Nephron (organoid): ENCODE results near the gene UBE2H.
A peak's percentile ranks its signal among the peaks of the same experiment; 100 is the strongest.

Experiments
- H3K27ac Mint-ChIP-seq, 3 experiments: 2 replicates each; pipeline ENCODE4 v1.8.0; 2020; ENCODE audit warnings: mixed read lengths in 3 of 3, mild to moderate bottlenecking in 2 of 3, moderate library complexity in 1 of 3
- H3K27me3 Mint-ChIP-seq: 2 replicates; pipeline ENCODE4 v1.8.0; 2021; ENCODE audit warnings: low read depth, mild to moderate bottlenecking, moderate library complexity, mixed read lengths
- H3K36me3 Mint-ChIP-seq: 2 replicates; pipeline ENCODE4 v1.8.0; 2020; ENCODE audit warnings: low read depth, mixed read lengths
- H3K4me1 Mint-ChIP-seq: 2 replicates; pipeline ENCODE4 v1.8.0; 2020; ENCODE audit warnings: mixed read lengths
- H3K4me3 Mint-ChIP-seq, 3 experiments: 2 replicates each; pipeline ENCODE4 v1.8.0; 2020; ENCODE audit warnings: mild to moderate bottlenecking in 3 of 3, mixed read lengths in 3 of 3, moderate library complexity in 2 of 3
- H3K9me3 Mint-ChIP-seq: 2 replicates; pipeline ENCODE4 v1.8.0; 2020; ENCODE audit warnings: mixed read lengths
- CTCF ChIP-seq, 3 experiments: fragments of 200-600 bp; sonication (generic); IDR thresholded peaks; one replicate each; pipeline ENCODE4 v1.5.0; 2021; ENCODE audit warnings: antibody characterized with exemption in 3 of 3; ENCODE audit not compliant: unreplicated experiment in 3 of 3

UBE2H gene

DNA sequence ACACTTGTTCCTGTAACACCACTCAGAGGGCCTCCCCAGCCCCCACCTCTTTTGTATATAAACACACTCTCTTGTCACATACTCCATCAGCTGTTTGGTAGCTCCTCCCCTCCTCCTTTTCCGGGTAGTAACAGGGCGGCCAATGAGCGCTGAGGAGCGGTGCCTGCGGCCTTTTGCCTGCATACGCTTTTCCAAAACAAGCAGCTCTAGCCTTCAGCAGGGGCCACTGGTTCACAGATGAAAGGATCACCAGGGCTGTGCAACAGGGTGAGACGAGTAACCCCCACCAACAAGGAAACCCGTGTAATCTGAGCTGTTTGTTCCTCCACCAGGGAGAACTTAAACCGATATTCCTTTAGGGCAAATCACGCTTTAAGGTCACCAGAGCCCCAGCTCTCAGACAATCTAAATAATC, 3.9 kb downstream of the UBE2H start:
- no peaks in the 10 kb centered on the region for H3K9me3 Mint-ChIP-seq
- H3K4me3 Mint-ChIP-seq = no peak overlapping the region
- peaks cover 14% of the 10 kb centered on the region for H3K4me1 Mint-ChIP-seq
- no peak overlapping the region for H3K27ac Mint-ChIP-seq
- peaks cover 26% of the 10 kb centered on the region for H3K36me3 Mint-ChIP-seq
- TF ChIP-seq CTCF (IDR thresholded peaks at IDR 0.05; ENCODE audit: unreplicated experiment in 3 of 3) = no peak
- H3K27me3 Mint-ChIP-seq = no peaks in the 10 kb centered on the region

DNA sequence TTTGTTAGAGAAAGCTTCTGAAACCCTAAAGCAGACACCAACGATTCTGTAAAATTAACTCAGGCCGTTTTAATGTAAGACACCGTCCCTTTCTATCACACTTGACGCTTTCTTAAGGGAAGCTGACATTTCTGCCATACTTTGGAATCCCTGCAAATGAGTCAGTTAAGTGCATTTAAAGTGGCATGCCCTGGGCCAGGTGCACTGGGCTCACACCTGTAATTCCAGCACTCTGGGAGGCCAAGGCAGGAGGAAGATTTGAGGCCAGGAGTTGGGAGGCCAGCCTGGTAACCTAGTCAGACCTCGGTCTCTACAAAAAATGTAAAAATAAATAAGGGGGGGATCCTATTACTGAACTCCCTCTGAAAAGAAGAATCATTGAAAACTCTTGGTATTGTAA, 4.4 kb downstream of the UBE2H start:
- no peak overlapping the region for H3K27ac Mint-ChIP-seq
- no peak overlapping the region for H3K4me3 Mint-ChIP-seq
- peaks cover 14% of the 10 kb centered on the region for H3K4me1 Mint-ChIP-seq
- no peak for TF ChIP-seq CTCF (IDR thresholded peaks at IDR 0.05; ENCODE audit: unreplicated experiment in 3 of 3)
- H3K27me3 Mint-ChIP-seq = no peaks in the 10 kb centered on the region
- H3K36me3 Mint-ChIP-seq = peaks cover 30% of the 10 kb centered on the region
- H3K9me3 Mint-ChIP-seq = no peaks in the 10 kb centered on the region

DNA sequence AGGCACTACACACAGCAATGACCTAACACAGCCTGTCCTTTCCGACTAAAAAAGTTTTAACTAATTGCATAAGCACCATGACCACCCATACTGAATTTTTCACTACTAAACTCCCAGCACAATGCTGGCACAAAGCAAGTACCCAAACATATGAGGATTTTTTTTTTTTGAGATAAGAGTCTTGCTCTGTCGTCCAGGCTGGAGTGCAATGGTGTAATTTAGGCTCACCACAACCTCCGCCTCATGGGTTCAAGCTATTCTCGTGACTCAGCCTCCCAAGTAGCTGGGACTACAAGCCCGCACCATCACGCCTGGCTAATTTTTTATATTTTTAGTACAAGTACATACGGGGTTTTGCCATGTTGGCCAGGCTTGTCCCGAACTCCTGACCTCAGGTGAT, 5.1 kb downstream of the UBE2H start:
- no peaks in the 10 kb centered on the region for H3K27me3 Mint-ChIP-seq
- no peak for TF ChIP-seq CTCF (IDR thresholded peaks at IDR 0.05; ENCODE audit: unreplicated experiment in 3 of 3)
- H3K27ac Mint-ChIP-seq = peak overlapping the region in 1 of 3 experiments; percentile 82
- H3K9me3 Mint-ChIP-seq = no peaks in the 10 kb centered on the region
- peak overlapping the region; percentile 31 to 59 (median 40) for H3K4me3 Mint-ChIP-seq
- peaks cover 36% of the 10 kb centered on the region for H3K36me3 Mint-ChIP-seq
- H3K4me1 Mint-ChIP-seq = peaks cover 14% of the 10 kb centered on the region

DNA sequence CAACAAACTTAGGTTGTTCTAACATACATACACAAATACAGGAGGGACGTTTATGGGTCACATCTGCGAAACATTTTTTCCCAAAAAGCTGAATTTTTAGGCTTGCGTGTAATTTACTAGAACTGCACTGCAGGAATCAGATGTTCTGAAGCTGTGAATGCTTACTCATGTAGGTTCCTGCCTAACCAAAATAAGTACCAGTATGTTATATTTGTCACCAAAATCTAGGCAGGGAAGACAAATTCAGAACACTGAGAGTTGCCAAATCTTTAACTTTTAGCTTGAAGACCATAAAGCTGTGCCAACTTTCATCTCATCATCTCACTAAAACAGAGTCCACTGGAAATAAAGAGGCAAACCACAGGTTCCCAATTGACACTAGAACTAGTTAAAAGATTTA, 5.7 kb downstream of the UBE2H start:
- Mint-ChIP-seq H3K27me3 (no peaks in the 10 kb centered on the region), H3K36me3 (peaks cover 41% of the 10 kb centered on the region), H3K4me1 (peaks cover 14% of the 10 kb centered on the region), H3K9me3 (no peaks in the 10 kb centered on the region), H3K27ac (peak overlapping the region in 1 of 3 experiments; percentile 82), H3K4me3 (no peak overlapping the region)
- no peak for TF ChIP-seq CTCF (IDR thresholded peaks at IDR 0.05; ENCODE audit: unreplicated experiment in 3 of 3)

DNA sequence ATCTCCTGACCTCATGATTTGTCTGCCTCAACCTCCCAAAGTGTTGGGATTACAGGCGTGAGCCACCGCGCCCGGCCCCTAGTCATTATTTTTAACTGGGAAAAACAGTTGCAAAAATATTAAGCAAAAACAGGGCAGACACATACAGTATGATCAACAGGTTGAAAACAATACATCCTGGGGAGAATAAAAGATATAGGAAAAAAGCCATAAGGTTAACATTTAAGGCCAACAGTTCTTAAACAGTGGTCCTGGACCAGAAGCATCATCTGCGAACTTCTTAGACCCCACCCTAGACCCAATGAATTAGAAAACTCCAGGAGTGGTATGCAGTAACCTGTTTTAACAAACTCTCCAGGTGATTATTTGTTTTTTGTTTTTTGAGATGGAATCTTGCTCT, 6.5 kb downstream of the UBE2H start:
- H3K4me1 Mint-ChIP-seq = peaks cover 14% of the 10 kb centered on the region
- H3K27me3 Mint-ChIP-seq = no peaks in the 10 kb centered on the region
- no peak for TF ChIP-seq CTCF (IDR thresholded peaks at IDR 0.05; ENCODE audit: unreplicated experiment in 3 of 3)
- no peak overlapping the region for H3K4me3 Mint-ChIP-seq
- H3K9me3 Mint-ChIP-seq = no peaks in the 10 kb centered on the region
- H3K36me3 Mint-ChIP-seq = peaks cover 44% of the 10 kb centered on the region
- no peak overlapping the region for H3K27ac Mint-ChIP-seq

GRCh38 chr7:129943352-129943751, 9.4 kb downstream of the UBE2H start:
- TF ChIP-seq CTCF (IDR thresholded peaks at IDR 0.05; ENCODE audit: unreplicated experiment in 3 of 3) = no peak
- no peak overlapping the region for H3K4me3 Mint-ChIP-seq
- no peaks in the 10 kb centered on the region for H3K9me3 Mint-ChIP-seq
- no peaks in the 10 kb centered on the region for H3K27me3 Mint-ChIP-seq
- peaks cover 59% of the 10 kb centered on the region for H3K36me3 Mint-ChIP-seq
- no peak overlapping the region for H3K27ac Mint-ChIP-seq
- H3K4me1 Mint-ChIP-seq = peaks cover 14% of the 10 kb centered on the region
